ENCODE results near the gene KRT37. TPM values are rescaled to one million over a fixed set of nuclear protein-coding genes. Genes with fewer than 3 reads are reported as not detected.
"Not testable (repeated sequence)": the region's sequence is repeated elsewhere in the genome, so short reads cannot be mapped to it uniquely, and the experiment has no call there.

KRT37 gene
- total RNA-seq, 1 experiment from 2014 or later, result not detected

- H3K36me3 ChIP-seq, result no peaks in the 10 kb centered on the region
- no peak overlapping the region for H3K27ac ChIP-seq
- no peaks in the 10 kb centered on the region for H3K27me3 ChIP-seq (replicated peaks)
- H3K4me3 ChIP-seq, result no peak overlapping the region
- DNase-seq (ENCODE audit: low read depth in 1 of 2, low spot score in 2 of 2), result no peak
- no peaks in the 10 kb centered on the region for H3K9me3 ChIP-seq (replicated peaks)
- H3K4me1 ChIP-seq (replicated peaks), result peaks cover 33% of the 10 kb centered on the region
Observed at GRCh38 chr17:41411072-41411840, 13.1 kb downstream of the KRT37 start.

- Histone ChIP-seq H3K27me3 (replicated peaks) (no peaks in the 10 kb centered on the region), H3K27ac (no peak overlapping the region), H3K9me3 (replicated peaks) (no peaks in the 10 kb centered on the region), H3K36me3 (no peaks in the 10 kb centered on the region), H3K4me3 (no peak overlapping the region), H3K4me1 (replicated peaks) (peaks cover 31% of the 10 kb centered on the region)
- DNase-seq (ENCODE audit: low read depth in 1 of 2, low spot score in 2 of 2), result no peak
Observed at GRCh38 chr17:41407226-41407625, 17.2 kb downstream of the KRT37 start.

- H3K4me3 ChIP-seq, result no peak overlapping the region
- no peak overlapping the region for H3K27ac ChIP-seq
- H3K9me3 ChIP-seq (replicated peaks), result no peaks in the 10 kb centered on the region
- no peak for DNase-seq (ENCODE audit: low read depth in 1 of 2, low spot score in 2 of 2)
- H3K27me3 ChIP-seq (replicated peaks), result no peaks in the 10 kb centered on the region
- H3K4me1 ChIP-seq (replicated peaks), result peaks cover 33% of the 10 kb centered on the region
- no peaks in the 10 kb centered on the region for H3K36me3 ChIP-seq
Observed at GRCh38 chr17:41406205-41406604, 18.2 kb downstream of the KRT37 start.

- H3K27ac ChIP-seq, result peak overlapping the region; percentile 64
- H3K36me3 ChIP-seq, result no peaks in the 10 kb centered on the region
- H3K4me3 ChIP-seq, result no peak overlapping the region
- DNase-seq (ENCODE audit: low read depth in 1 of 2, low spot score in 2 of 2), result peak; percentile 84 to 96
- no peaks in the 10 kb centered on the region for H3K27me3 ChIP-seq (replicated peaks)
- peaks cover 33% of the 10 kb centered on the region for H3K4me1 ChIP-seq (replicated peaks)
- H3K9me3 ChIP-seq (replicated peaks), result no peaks in the 10 kb centered on the region
Observed at GRCh38 chr17:41404024-41404671, 20.2 kb downstream of the KRT37 start.

- Histone ChIP-seq H3K27ac (peak overlapping the region; percentile 64), H3K36me3 (no peaks in the 10 kb centered on the region), H3K9me3 (replicated peaks) (no peaks in the 10 kb centered on the region), H3K27me3 (replicated peaks) (no peaks in the 10 kb centered on the region), H3K4me3 (no peak overlapping the region), H3K4me1 (replicated peaks) (peaks cover 33% of the 10 kb centered on the region)
- DNase-seq (ENCODE audit: low read depth in 1 of 2, low spot score in 2 of 2), result peak in 1 of 2 experiments; percentile 52
Observed at GRCh38 chr17:41403404-41404023, 20.9 kb downstream of the KRT37 start.

GRCh38 chr17:41402161-41402560 lies 22.2 kb downstream of the KRT37 start:
- Histone ChIP-seq H3K27ac (no peak overlapping the region), H3K4me1 (replicated peaks) (peaks cover 33% of the 10 kb centered on the region), H3K9me3 (replicated peaks) (no peaks in the 10 kb centered on the region), H3K4me3 (no peak overlapping the region), H3K27me3 (replicated peaks) (no peaks in the 10 kb centered on the region), H3K36me3 (no peaks in the 10 kb centered on the region)
- no peak for DNase-seq (ENCODE audit: low read depth in 1 of 2, low spot score in 2 of 2)

GRCh38 chr17:41396996-41397660 lies 27.3 kb downstream of the KRT37 start, which contains the start of gene KRT31:
Gene KRT31, minus strand, starts transcription at chr17:41397608. Its CDS starts 69 bp downstream, at chr17:41397539.
- Histone ChIP-seq H3K4me3 (no peak within 1 kb of the TSS), H3K27ac (no peak within 1 kb of the TSS), H3K4me1 (replicated peaks) (peaks cover 6% of the 10 kb centered on the region), H3K27me3 (replicated peaks) (no peaks in the 10 kb centered on the region), H3K9me3 (replicated peaks) (no peaks in the 10 kb centered on the region), H3K36me3 (no peaks in the 10 kb centered on the region)
- no peak for DNase-seq (ENCODE audit: low read depth in 1 of 2, low spot score in 2 of 2)

- Histone ChIP-seq H3K36me3 (no peaks in the 10 kb centered on the region), H3K27me3 (replicated peaks) (no peaks in the 10 kb centered on the region), H3K4me3 (no peak overlapping the region), H3K9me3 (replicated peaks) (no peaks in the 10 kb centered on the region), H3K4me1 (replicated peaks) (peaks cover 5% of the 10 kb centered on the region; the same call in 1 of the 2 replicates), H3K27ac (no peak overlapping the region)
- no peak for DNase-seq (ENCODE audit: low read depth in 1 of 2, low spot score in 2 of 2)
Observed at GRCh38 chr17:41396340-41396739, 28.0 kb downstream of the KRT37 start.

GRCh38 chr17:41395611-41396010 lies 28.8 kb downstream of the KRT37 start:
- Histone ChIP-seq H3K4me3 (no peak overlapping the region), H3K4me1 (replicated peaks) (peaks cover 5% of the 10 kb centered on the region; the same call in 1 of the 2 replicates), H3K9me3 (replicated peaks) (no peaks in the 10 kb centered on the region), H3K27me3 (replicated peaks) (no peaks in the 10 kb centered on the region), H3K36me3 (no peaks in the 10 kb centered on the region), H3K27ac (no peak overlapping the region)
- DNase-seq (ENCODE audit: low read depth in 1 of 2, low spot score in 2 of 2), result no peak

GRCh38 chr17:41395044-41395443 lies 29.3 kb downstream of the KRT37 start:
- H3K4me1 ChIP-seq (replicated peaks); H3K27ac ChIP-seq; H3K27me3 ChIP-seq (replicated peaks); H3K36me3 ChIP-seq; DNase-seq (ENCODE audit: low read depth in 1 of 2, low spot score in 2 of 2); H3K4me3 ChIP-seq; H3K9me3 ChIP-seq (replicated peaks): not testable (repeated sequence)

GRCh38 chr17:41394254-41394996 lies 30.0 kb downstream of the KRT37 start:
- no peaks in the 10 kb centered on the region for H3K36me3 ChIP-seq
- H3K4me1 ChIP-seq (replicated peaks), result peaks cover 5% of the 10 kb centered on the region; the same call in 1 of the 2 replicates
- H3K4me3 ChIP-seq, result no peak overlapping the region
- no peaks in the 10 kb centered on the region for H3K9me3 ChIP-seq (replicated peaks)
- DNase-seq (ENCODE audit: low read depth in 1 of 2, low spot score in 2 of 2), result no peak
- no peak overlapping the region for H3K27ac ChIP-seq
- H3K27me3 ChIP-seq (replicated peaks), result no peaks in the 10 kb centered on the region

- H3K4me1 ChIP-seq (replicated peaks), result peaks cover 5% of the 10 kb centered on the region; the same call in 1 of the 2 replicates
- H3K27me3 ChIP-seq (replicated peaks), result no peaks in the 10 kb centered on the region
- no peak overlapping the region for H3K4me3 ChIP-seq
- DNase-seq (ENCODE audit: low read depth in 1 of 2, low spot score in 2 of 2), result no peak
- no peaks in the 10 kb centered on the region for H3K36me3 ChIP-seq
- no peak overlapping the region for H3K27ac ChIP-seq
- H3K9me3 ChIP-seq (replicated peaks), result no peaks in the 10 kb centered on the region
Observed at GRCh38 chr17:41393826-41394225, 30.6 kb downstream of the KRT37 start.

- no peak for DNase-seq (ENCODE audit: low read depth in 1 of 2, low spot score in 2 of 2)
- Histone ChIP-seq H3K4me1 (replicated peaks) (peaks cover 5% of the 10 kb centered on the region; the same call in 1 of the 2 replicates), H3K27ac (no peak overlapping the region), H3K36me3 (no peaks in the 10 kb centered on the region), H3K27me3 (replicated peaks) (no peaks in the 10 kb centered on the region), H3K4me3 (no peak overlapping the region), H3K9me3 (replicated peaks) (no peaks in the 10 kb centered on the region)
Observed at GRCh38 chr17:41393294-41393693, 31.1 kb downstream of the KRT37 start.

All from SJSA1 (cell line).